Thyroid gland (tissue), 4 donors: ENCODE data around the gene PARD3B.

Experiments used
- POLR2A ChIP-seq, 2 donors: fragments of 450-650 bp; IDR thresholded peaks; one replicate each; pipeline ENCODE4 v1.6.1; 2017; ENCODE audit warnings: antibody characterized with exemption in 2 of 2, mild to moderate bottlenecking in 2 of 2, moderate library complexity in 1 of 2
- TF ChIP-seq, protein P1 (sequence below), 6 experiments: fragments of 200-600 bp in 3 of 6; fragments of 450-650 bp in 3 of 6; sonication (generic) in 3 of 6; IDR thresholded peaks; one replicate each; pipeline ENCODE4 v1.5.1; 2016 to 2019; ENCODE audit warnings: antibody characterized with exemption in 6 of 6, mild to moderate bottlenecking in 2 of 6, inconsistent platforms in 1 of 6, moderate library complexity in 1 of 6

DNA sequence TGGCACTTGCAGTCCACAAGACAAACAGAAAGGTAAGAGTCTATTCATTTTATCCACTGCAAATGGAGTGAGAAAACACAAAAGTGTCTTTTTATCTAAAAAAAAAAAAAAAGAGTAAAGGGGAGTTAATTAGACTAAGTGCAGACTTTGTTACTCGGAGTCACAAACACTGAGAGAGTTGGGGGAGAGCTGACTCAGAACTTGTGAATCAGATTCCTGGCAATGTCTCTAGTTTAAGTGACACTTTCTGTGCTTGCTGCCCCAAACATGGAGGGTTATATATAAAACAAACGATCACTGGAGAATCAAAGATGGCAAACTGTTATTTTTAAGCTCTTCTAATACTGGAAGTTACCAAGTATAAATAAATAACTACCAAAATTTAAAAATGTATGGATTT, 631.3 kb downstream of the PARD3B start:
- TF ChIP-seq, protein P1, sequence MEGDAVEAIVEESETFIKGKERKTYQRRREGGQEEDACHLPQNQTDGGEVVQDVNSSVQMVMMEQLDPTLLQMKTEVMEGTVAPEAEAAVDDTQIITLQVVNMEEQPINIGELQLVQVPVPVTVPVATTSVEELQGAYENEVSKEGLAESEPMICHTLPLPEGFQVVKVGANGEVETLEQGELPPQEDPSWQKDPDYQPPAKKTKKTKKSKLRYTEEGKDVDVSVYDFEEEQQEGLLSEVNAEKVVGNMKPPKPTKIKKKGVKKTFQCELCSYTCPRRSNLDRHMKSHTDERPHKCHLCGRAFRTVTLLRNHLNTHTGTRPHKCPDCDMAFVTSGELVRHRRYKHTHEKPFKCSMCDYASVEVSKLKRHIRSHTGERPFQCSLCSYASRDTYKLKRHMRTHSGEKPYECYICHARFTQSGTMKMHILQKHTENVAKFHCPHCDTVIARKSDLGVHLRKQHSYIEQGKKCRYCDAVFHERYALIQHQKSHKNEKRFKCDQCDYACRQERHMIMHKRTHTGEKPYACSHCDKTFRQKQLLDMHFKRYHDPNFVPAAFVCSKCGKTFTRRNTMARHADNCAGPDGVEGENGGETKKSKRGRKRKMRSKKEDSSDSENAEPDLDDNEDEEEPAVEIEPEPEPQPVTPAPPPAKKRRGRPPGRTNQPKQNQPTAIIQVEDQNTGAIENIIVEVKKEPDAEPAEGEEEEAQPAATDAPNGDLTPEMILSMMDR (IDR thresholded peaks at IDR 0.05), result no peak
- TF ChIP-seq POLR2A (IDR thresholded peaks at IDR 0.05), result no peak
